Esophagus (tissue), 2 donors: ENCODE results near the gene WDR59. TPM values are rescaled to one million over a fixed set of nuclear protein-coding genes. Genes with fewer than 3 reads are reported as not detected.
"Not testable (repeated sequence)": the region's sequence is repeated elsewhere in the genome, so short reads cannot be mapped to it uniquely, and the experiment has no call there.

Source experiments
- H3K27ac ChIP-seq, 2 donors: one replicate each; pipeline ENCODE4 v1.5.1; 2013; ENCODE audit warnings: low read depth in 2 of 2, mild to moderate bottlenecking in 2 of 2, inconsistent platforms in 1 of 2, low read length in 1 of 2, moderate library complexity in 1 of 2
- H3K27me3 ChIP-seq, 2 donors: one replicate each; pipeline ENCODE4 v1.6.1; 2013; ENCODE audit warnings: low read length in 2 of 2, control low read depth in 1 of 2, mild to moderate bottlenecking in 1 of 2; ENCODE audit not compliant: insufficient read depth in 2 of 2, control insufficient read depth in 1 of 2
- H3K36me3 ChIP-seq, 2 donors: one replicate each; pipeline ENCODE4 v1.6.1; 2013; ENCODE audit warnings: low read length in 1 of 2; ENCODE audit not compliant: control insufficient read depth in 2 of 2, insufficient read depth in 2 of 2
- H3K4me1 ChIP-seq, 2 donors: one replicate each; pipeline ENCODE4 v1.6.1; 2013; ENCODE audit warnings: low read length in 1 of 2; ENCODE audit not compliant: control insufficient read depth in 2 of 2, insufficient read depth in 2 of 2
- H3K4me3 ChIP-seq, 2 donors: one replicate each; pipeline ENCODE4 v1.5.1; 2013; ENCODE audit warnings: low read length in 2 of 2, mild to moderate bottlenecking in 2 of 2, low read depth in 1 of 2, moderate library complexity in 1 of 2
- H3K9me3 ChIP-seq, 2 donors: one replicate each; pipeline ENCODE4 v1.6.1; 2013; ENCODE audit warnings: mild to moderate bottlenecking in 2 of 2, low read depth in 1 of 2, low read length in 1 of 2, moderate library complexity in 1 of 2; ENCODE audit not compliant: control insufficient read depth in 2 of 2, insufficient read depth in 1 of 2
- WGBS, 2 donors: extraction: QIAGEN DNeasy Blood & Tissue Kit; methylation state at CpG; one replicate each; pipeline ENCODE4 v1.1.7; 2013; 5-methylcytosine and 5-hydroxymethylcytosine counted together
- polyA plus RNA-seq, 2 donors: library from polyadenylated mRNA; stranded (reverse); fragments of 200-250 nt; gene quantifications; one replicate each; pipeline ENCODE4 v1.2.3, GENCODE V29; 2013
- donor health status: healthy with polysubstance abuse.
- donor health status: Bipolar disorder and iron deficiency.

The WDR59 gene
- polyA plus RNA-seq, 2 donors, result 16.1 to 27.6 TPM

GRCh38 chr16:75024182-75024581 lies 39.3 kb upstream of the WDR59 start:
- Histone ChIP-seq H3K4me1 (no peaks in the 10 kb centered on the region), H3K36me3 (peaks cover 0 to 2% of the 10 kb centered on the region in 2 donors), H3K27me3 (no peaks in the 10 kb centered on the region), H3K4me3 (no peak overlapping the region), H3K27ac (no peak overlapping the region), H3K9me3 (peaks cover 0 to 2% of the 10 kb centered on the region in 2 donors)
- WGBS, 2 donors, result 67 to 78% methylated on average over 3 of the region's 3 CpGs

GRCh38 chr16:75023009-75023408 lies 38.1 kb upstream of the WDR59 start:
- Histone ChIP-seq H3K9me3 (peaks cover 0 to 2% of the 10 kb centered on the region in 2 donors), H3K36me3 (peaks cover 0 to 2% of the 10 kb centered on the region in 2 donors), H3K27me3 (no peaks in the 10 kb centered on the region), H3K27ac (no peak overlapping the region), H3K4me3 (no peak overlapping the region), H3K4me1 (no peaks in the 10 kb centered on the region)
- WGBS, 2 donors, result 98% methylated on average over 2 of the region's 2 CpGs

GRCh38 chr16:75022567-75022966 lies 37.6 kb upstream of the WDR59 start:
- H3K27ac ChIP-seq, result no peak overlapping the region

GRCh38 chr16:75021410-75021809 lies 36.5 kb upstream of the WDR59 start:
- Histone ChIP-seq H3K36me3 (peaks cover 0 to 2% of the 10 kb centered on the region in 2 donors), H3K27ac (no peak overlapping the region), H3K4me3 (no peak overlapping the region), H3K27me3 (no peaks in the 10 kb centered on the region), H3K4me1 (no peaks in the 10 kb centered on the region), H3K9me3 (peaks cover 0 to 2% of the 10 kb centered on the region in 2 donors)
- WGBS, 2 donors, result 89 to 96% methylated on average over 1 of the region's 1 CpG

More at GRCh38 chr16:75022567-75022966, 37.6 kb upstream of the WDR59 start:
- H3K9me3 ChIP-seq, result peaks cover 0 to 2% of the 10 kb centered on the region in 2 donors
- H3K4me1 ChIP-seq, result no peaks in the 10 kb centered on the region
- peaks cover 0 to 2% of the 10 kb centered on the region in 2 donors for H3K36me3 ChIP-seq
- no peak overlapping the region for H3K4me3 ChIP-seq
- no peaks in the 10 kb centered on the region for H3K27me3 ChIP-seq
- 94 to 95% methylated on average over 4 of the region's 4 CpGs for WGBS, 2 donors

GRCh38 chr16:75019586-75019985 lies 34.7 kb upstream of the WDR59 start:
- H3K27ac ChIP-seq, result no peak overlapping the region
- no peak overlapping the region for H3K4me3 ChIP-seq
- peaks cover 0 to 2% of the 10 kb centered on the region in 2 donors for H3K36me3 ChIP-seq
- no peaks in the 10 kb centered on the region for H3K4me1 ChIP-seq
- 98% methylated on average over 7 of the region's 7 CpGs for WGBS, 2 donors
- H3K27me3 ChIP-seq, result no peaks in the 10 kb centered on the region
- peaks cover 0 to 2% of the 10 kb centered on the region in 2 donors for H3K9me3 ChIP-seq

GRCh38 chr16:75019007-75019406 lies 34.1 kb upstream of the WDR59 start:
- Histone ChIP-seq H3K27ac (peak overlapping the region in 1 of 2 donors; percentile 33), H3K9me3 (peaks cover 0 to 2% of the 10 kb centered on the region in 2 donors), H3K4me1 (no peaks in the 10 kb centered on the region), H3K36me3 (peaks cover 0 to 2% of the 10 kb centered on the region in 2 donors), H3K4me3 (no peak overlapping the region), H3K27me3 (no peaks in the 10 kb centered on the region)
- whole genome bisulfite sequencing, 2 donors, result 65 to 71% methylated on average over 8 of the region's 8 CpGs

GRCh38 chr16:75017670-75018525 lies 33.0 kb upstream of the WDR59 start:
- no peaks in the 10 kb centered on the region for H3K4me1 ChIP-seq
- H3K9me3 ChIP-seq, result peaks cover 0 to 2% of the 10 kb centered on the region in 2 donors
- H3K27ac ChIP-seq, result peak overlapping the region in 1 of 2 donors; percentile 49
- H3K27me3 ChIP-seq, result no peaks in the 10 kb centered on the region
- H3K4me3 ChIP-seq, result no peak overlapping the region
- peaks cover 0 to 2% of the 10 kb centered on the region in 2 donors for H3K36me3 ChIP-seq
- 38 to 39% methylated on average over 3 of the region's 3 CpGs for WGBS, 2 donors

GRCh38 chr16:75016451-75017081 lies 31.6 kb upstream of the WDR59 start:
- H3K4me3 ChIP-seq, H3K4me1 ChIP-seq, H3K27me3 ChIP-seq, H3K36me3 ChIP-seq, H3K9me3 ChIP-seq: not testable (repeated sequence)
- 87 to 89% methylated on average over 12 of the region's 12 CpGs for WGBS, 2 donors
- peak overlapping the region in 1 of 2 donors; percentile 24 for H3K27ac ChIP-seq

- 97 to 99% methylated on average over 2 of the region's 2 CpGs for WGBS, 2 donors
- Histone ChIP-seq H3K4me1 (no peaks in the 10 kb centered on the region), H3K27ac (no peak overlapping the region), H3K9me3 (no peaks in the 10 kb centered on the region), H3K27me3 (no peaks in the 10 kb centered on the region), H3K36me3 (no peaks in the 10 kb centered on the region), H3K4me3 (no peak overlapping the region)
These were observed 29.4 kb upstream of the WDR59 start for GRCh38 chr16:75014318-75014717.
